Neural progenitor cell (in vitro differentiated cells): ENCODE results near the gene PKD1.

Source experiments
- CTCF ChIP-seq: fragments of 200-600 bp; sonication (generic); IDR thresholded peaks from 2 replicates; pipeline ENCODE4 v1.5.1; 2017; ENCODE audit warnings: antibody characterized with exemption, mild to moderate bottlenecking
- EZH2 ChIP-seq: fragments of 200-600 bp; sonication (generic); IDR thresholded peaks from 2 replicates; pipeline ENCODE4 v1.6.1; 2017; ENCODE audit warnings: antibody characterized with exemption, mild to moderate bottlenecking, moderate library complexity
- EZH2phosphoT487 ChIP-seq: fragments of 200-600 bp; sonication (generic); IDR thresholded peaks from 2 replicates; pipeline ENCODE4 v1.6.1; 2017; ENCODE audit warnings: antibody characterized with exemption

GRCh38 chr16:2177561-2177960 is 41.9 kb upstream of the PKD1 start:
- no peak for TF ChIP-seq CTCF
- no peak for TF ChIP-seq EZH2
- no peak for TF ChIP-seq EZH2phosphoT487
